Loucy (cell line): ENCODE data around the gene ERMAP.

Experiments used
- EZH2phosphoT487 ChIP-seq: fragments of 200-600 bp; IDR thresholded peaks from 2 replicates; pipeline ENCODE4 v1.6.1; 2018; ENCODE audit warnings: antibody characterized with exemption, mild to moderate bottlenecking, moderate library complexity, borderline replicate concordance
- TF ChIP-seq, protein P1 (sequence below): fragments of 200-600 bp; sonication (generic); conservative IDR thresholded peaks from 2 replicates; pipeline ENCODE4 v1.5.1; 2014; ENCODE audit warnings: mild to moderate bottlenecking, antibody characterized with exemption, low read length

GRCh38 chr1:42846257-42847110, 29.6 kb downstream of the ERMAP start, which contains the start of gene ZNF691:
- TF ChIP-seq, protein P1, sequence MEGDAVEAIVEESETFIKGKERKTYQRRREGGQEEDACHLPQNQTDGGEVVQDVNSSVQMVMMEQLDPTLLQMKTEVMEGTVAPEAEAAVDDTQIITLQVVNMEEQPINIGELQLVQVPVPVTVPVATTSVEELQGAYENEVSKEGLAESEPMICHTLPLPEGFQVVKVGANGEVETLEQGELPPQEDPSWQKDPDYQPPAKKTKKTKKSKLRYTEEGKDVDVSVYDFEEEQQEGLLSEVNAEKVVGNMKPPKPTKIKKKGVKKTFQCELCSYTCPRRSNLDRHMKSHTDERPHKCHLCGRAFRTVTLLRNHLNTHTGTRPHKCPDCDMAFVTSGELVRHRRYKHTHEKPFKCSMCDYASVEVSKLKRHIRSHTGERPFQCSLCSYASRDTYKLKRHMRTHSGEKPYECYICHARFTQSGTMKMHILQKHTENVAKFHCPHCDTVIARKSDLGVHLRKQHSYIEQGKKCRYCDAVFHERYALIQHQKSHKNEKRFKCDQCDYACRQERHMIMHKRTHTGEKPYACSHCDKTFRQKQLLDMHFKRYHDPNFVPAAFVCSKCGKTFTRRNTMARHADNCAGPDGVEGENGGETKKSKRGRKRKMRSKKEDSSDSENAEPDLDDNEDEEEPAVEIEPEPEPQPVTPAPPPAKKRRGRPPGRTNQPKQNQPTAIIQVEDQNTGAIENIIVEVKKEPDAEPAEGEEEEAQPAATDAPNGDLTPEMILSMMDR, result peak; percentile 43
- no peak for TF ChIP-seq EZH2phosphoT487
